Vagina (tissue), 2 donors: ENCODE data around the gene GALNT15.

Experiments
- CTCF ChIP-seq, 3 experiments: fragments of 450-650 bp in 2 of 3; fragments of 200-600 bp in 1 of 3; sonication (generic) in 1 of 3; IDR thresholded peaks; one replicate each; pipeline ENCODE4 v1.5.1; 2017 to 2019; ENCODE audit warnings: antibody characterized with exemption in 3 of 3, mild to moderate bottlenecking in 2 of 3, moderate library complexity in 2 of 3
- POLR2A ChIP-seq, 2 donors: fragments of 450-650 bp; IDR thresholded peaks; one replicate each; pipeline ENCODE4 v1.6.1; 2017; ENCODE audit warnings: antibody characterized with exemption in 2 of 2, mild to moderate bottlenecking in 2 of 2, moderate library complexity in 2 of 2

- no peak for TF ChIP-seq POLR2A (IDR thresholded peaks at IDR 0.05)
- no peak for TF ChIP-seq CTCF (IDR thresholded peaks at IDR 0.05)
These were observed 40.1 kb upstream of the GALNT15 start for GRCh38 chr3:16134173-16134928.
